OCI-LY1 (cell line): ENCODE data around the gene SPACA6.

ENCODE experiments used
- H2AFZ ChIP-seq: fragments of 200-600 bp; sonication (generic), shearing (Covaris generic); 2 replicates; pipeline ENCODE4 v1.6.0; 2014; ENCODE audit warnings: antibody characterized with exemption, mild to moderate bottlenecking, low read length
- H3F3A ChIP-seq: fragments of 200-600 bp; sonication (generic), shearing (Covaris generic); 2 replicates; pipeline ENCODE4 v1.6.0; 2014; ENCODE audit warnings: mild to moderate bottlenecking, antibody characterized with exemption, low read length, moderate library complexity; ENCODE audit not compliant: insufficient read depth
- H3K27ac ChIP-seq: fragments of 200-600 bp; sonication (generic); 2 replicates; pipeline ENCODE4 v1.5.1; 2014; ENCODE audit warnings: low read length, mixed run types, mild to moderate bottlenecking, low read depth; ENCODE audit not compliant: poor library complexity, severe bottlenecking
- H3K27me3 ChIP-seq: fragments of 200-600 bp; sonication (generic); 2 replicates; pipeline ENCODE4 v1.6.0; 2014; ENCODE audit warnings: antibody characterized with exemption, mild to moderate bottlenecking, low read length, moderate library complexity; ENCODE audit not compliant: insufficient read depth
- H3K36me3 ChIP-seq: fragments of 200-600 bp; sonication (generic); 2 replicates; pipeline ENCODE4 v1.6.1; 2014; ENCODE audit warnings: mild to moderate bottlenecking, antibody characterized with exemption, low read length, moderate library complexity, mixed read lengths; ENCODE audit not compliant: insufficient read depth
- H3K4me1 ChIP-seq: fragments of 200-600 bp; sonication (generic); 2 replicates; pipeline ENCODE4 v1.5.1; 2014; ENCODE audit warnings: mild to moderate bottlenecking, low read length, moderate library complexity; ENCODE audit not compliant: insufficient read depth, severe bottlenecking
- H3K4me2 ChIP-seq: fragments of 200-600 bp; sonication (generic), shearing (Covaris generic); 2 replicates; pipeline ENCODE4 v1.6.1; 2014; ENCODE audit warnings: low read length
- H3K4me3 ChIP-seq: fragments of 200-600 bp; sonication (generic); 2 replicates; pipeline ENCODE4 v1.5.1; 2014; ENCODE audit warnings: low read length, low read depth, mild to moderate bottlenecking, mixed read lengths; ENCODE audit not compliant: poor library complexity, severe bottlenecking
- H3K79me2 ChIP-seq: fragments of 200-600 bp; shearing (Covaris generic); 2 replicates; pipeline ENCODE4 v1.6.1; 2016; ENCODE audit warnings: mixed run types, low read length, mixed read lengths; ENCODE audit not compliant: insufficient read depth
- H3K9ac ChIP-seq: fragments of 200-600 bp; sonication (generic), shearing (Covaris generic); 2 replicates; pipeline ENCODE4 v1.6.1; 2014; ENCODE audit warnings: mild to moderate bottlenecking, low read length, mixed read lengths
- H3K9me2 ChIP-seq: fragments of 200-600 bp; sonication (generic), shearing (Covaris generic); 2 replicates; pipeline ENCODE4 v1.6.1; 2014; ENCODE audit warnings: low read depth, mild to moderate bottlenecking, low read length, mixed read lengths
- H3K9me3 ChIP-seq: fragments of 200-600 bp; shearing (Covaris generic); 2 replicates; pipeline ENCODE4 v1.6.1; 2014; ENCODE audit warnings: low read length, mixed read lengths
- H4K20me1 ChIP-seq: fragments of 200-600 bp; sonication (generic), shearing (Covaris generic); 2 replicates; pipeline ENCODE4 v1.6.0; 2016; ENCODE audit warnings: mild to moderate bottlenecking, low read length; ENCODE audit not compliant: insufficient read depth
- CTCF ChIP-seq: fragments of 200-600 bp; sonication (generic), shearing (Covaris generic); IDR thresholded peaks from 2 replicates; pipeline ENCODE4 v1.5.1; 2017; ENCODE audit warnings: mild to moderate bottlenecking, antibody characterized with exemption, low read length, moderate library complexity, mixed read lengths
- EZH2 ChIP-seq: fragments of 200-600 bp; sonication (generic), shearing (Covaris generic); IDR thresholded peaks from 2 replicates; pipeline ENCODE4 v1.8.0; 2017; ENCODE audit warnings: borderline replicate concordance, mixed run types, mild to moderate bottlenecking, antibody characterized with exemption, low read length, moderate library complexity, mixed read lengths

Gene SPACA6

GRCh38 chr19:51733742-51734522, 40.8 kb downstream of the SPACA6 start:
- TF ChIP-seq CTCF (no peak), EZH2 (no peak)
- Histone ChIP-seq H3K9ac (no peak overlapping the region), H3K4me3 (no peak overlapping the region), H2AFZ (no peak overlapping the region), H3K4me2 (no peak overlapping the region), H3K79me2 (no peaks in the 10 kb centered on the region), H3K4me1 (no peaks in the 10 kb centered on the region), H3K9me2 (no peaks in the 10 kb centered on the region), H3K36me3 (no peaks in the 10 kb centered on the region), H3K27ac (no peak overlapping the region), H4K20me1 (no peaks in the 10 kb centered on the region), H3K27me3 (no peaks in the 10 kb centered on the region), H3K9me3 (no peaks in the 10 kb centered on the region), H3F3A (no peaks in the 10 kb centered on the region)

GRCh38 chr19:51735759-51736449, 42.8 kb downstream of the SPACA6 start:
- Histone ChIP-seq H2AFZ (no peak overlapping the region), H3K9ac (no peak overlapping the region), H3K9me2 (no peaks in the 10 kb centered on the region), H3K4me3 (no peak overlapping the region), H3K36me3 (no peaks in the 10 kb centered on the region), H3K4me2 (no peak overlapping the region), H3K27ac (no peak overlapping the region), H4K20me1 (no peaks in the 10 kb centered on the region), H3F3A (no peaks in the 10 kb centered on the region), H3K4me1 (no peaks in the 10 kb centered on the region), H3K79me2 (no peaks in the 10 kb centered on the region), H3K27me3 (no peaks in the 10 kb centered on the region), H3K9me3 (no peaks in the 10 kb centered on the region)
- no peak for TF ChIP-seq CTCF
- no peak for TF ChIP-seq EZH2

GRCh38 chr19:51737389-51737788, 44.3 kb downstream of the SPACA6 start:
- no peaks in the 10 kb centered on the region for H3K9me3 ChIP-seq
- no peaks in the 10 kb centered on the region for H3K36me3 ChIP-seq
- no peaks in the 10 kb centered on the region for H3K79me2 ChIP-seq
- no peaks in the 10 kb centered on the region for H3F3A ChIP-seq
- TF ChIP-seq CTCF (no peak), EZH2 (no peak)
- no peak overlapping the region for H3K4me2 ChIP-seq
- no peak overlapping the region for H3K4me3 ChIP-seq
- no peak overlapping the region for H2AFZ ChIP-seq
- no peaks in the 10 kb centered on the region for H3K9me2 ChIP-seq
- H3K27me3 ChIP-seq = no peaks in the 10 kb centered on the region
- no peaks in the 10 kb centered on the region for H4K20me1 ChIP-seq
- no peak overlapping the region for H3K27ac ChIP-seq
- no peak overlapping the region for H3K9ac ChIP-seq
- no peaks in the 10 kb centered on the region for H3K4me1 ChIP-seq
